Ascending aorta (tissue), 2 donors: ENCODE data around the gene EIF4ENIF1. TPM values are rescaled to one million over a fixed set of nuclear protein-coding genes. Genes with fewer than 3 reads are reported as not detected.

ENCODE experiments used
- DNase-seq, 2 donors: peaks; one replicate each; pipeline ENCODE4 v3.0.0-alpha.2; 2019; ENCODE audit warnings: low spot score in 2 of 2
- H3K27ac ChIP-seq, 2 donors: fragments of 200-600 bp; sonication (generic); one replicate each; pipeline ENCODE4 v1.5.1; 2016 to 2017; ENCODE audit warnings: mild to moderate bottlenecking in 1 of 2
- H3K27me3 ChIP-seq: fragments of 200-600 bp; sonication (generic); one replicate; pipeline ENCODE4 v1.5.1; 2017
- H3K36me3 ChIP-seq, 2 donors: fragments of 200-600 bp; sonication (generic); one replicate each; pipeline ENCODE4 v1.5.1; 2016
- H3K4me1 ChIP-seq, 2 donors: fragments of 200-600 bp; sonication (generic); one replicate each; pipeline ENCODE4 v1.5.1; 2016 to 2017; ENCODE audit warnings: mild to moderate bottlenecking in 1 of 2
- H3K4me3 ChIP-seq, 2 donors: fragments of 200-600 bp; sonication (generic); one replicate each; pipeline ENCODE4 v1.5.1; 2016 to 2017; ENCODE audit warnings: mild to moderate bottlenecking in 1 of 2
- H3K9me3 ChIP-seq, 2 donors: fragments of 200-600 bp; sonication (generic); one replicate each; pipeline ENCODE4 v1.5.1; 2016
- intact Hi-C: fragments of 100-400 bp; cut with DNase I; formaldehyde crosslinking; loops from one replicate; pipeline ENCODE4 v1.15.1; 2023
- total RNA-seq: library from RNA; depleted of rRNA; stranded (reverse); fragments of >200 nt; gene quantifications from one replicate; pipeline ENCODE4 v1.1.0, GENCODE V29; 2016
- TF ChIP-seq, protein P1 (sequence below), 3 experiments: fragments of 200-600 bp in 2 of 3; fragments of 450-650 bp in 1 of 3; sonication (generic) in 2 of 3; IDR thresholded peaks; one replicate each; pipeline ENCODE4 v1.5.1; 2016 to 2019; ENCODE audit warnings: antibody characterized with exemption in 3 of 3, mild to moderate bottlenecking in 1 of 3, moderate library complexity in 1 of 3

Gene EIF4ENIF1
- total RNA-seq, 1 donor from 2014 or later: 12.7 TPM

DNA sequence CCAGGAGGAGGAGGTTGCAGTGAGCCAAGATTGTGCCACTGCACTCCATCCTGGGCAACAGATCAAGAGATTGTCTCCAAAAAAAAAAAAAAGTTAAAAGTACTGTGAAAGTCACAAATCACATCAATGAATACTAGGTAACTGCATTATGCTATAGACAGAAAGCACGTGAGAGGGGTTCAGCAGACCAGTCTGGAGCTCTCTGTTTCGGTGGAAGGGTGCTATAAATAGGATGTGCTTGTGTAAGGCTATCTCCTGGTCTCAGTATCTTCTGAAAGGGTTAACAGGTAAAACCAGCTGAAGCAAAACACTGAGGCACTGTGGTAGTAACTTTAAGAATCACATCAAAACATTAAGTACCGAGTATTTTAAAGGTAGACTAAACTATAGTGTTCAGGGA, 43.4 kb downstream of the EIF4ENIF1 start:
- no peak overlapping the region for H3K4me3 ChIP-seq
- no peak for DNase-seq
- H3K36me3 ChIP-seq: peaks cover 55 to 65% of the 10 kb centered on the region in 2 donors
- TF ChIP-seq, protein P1, sequence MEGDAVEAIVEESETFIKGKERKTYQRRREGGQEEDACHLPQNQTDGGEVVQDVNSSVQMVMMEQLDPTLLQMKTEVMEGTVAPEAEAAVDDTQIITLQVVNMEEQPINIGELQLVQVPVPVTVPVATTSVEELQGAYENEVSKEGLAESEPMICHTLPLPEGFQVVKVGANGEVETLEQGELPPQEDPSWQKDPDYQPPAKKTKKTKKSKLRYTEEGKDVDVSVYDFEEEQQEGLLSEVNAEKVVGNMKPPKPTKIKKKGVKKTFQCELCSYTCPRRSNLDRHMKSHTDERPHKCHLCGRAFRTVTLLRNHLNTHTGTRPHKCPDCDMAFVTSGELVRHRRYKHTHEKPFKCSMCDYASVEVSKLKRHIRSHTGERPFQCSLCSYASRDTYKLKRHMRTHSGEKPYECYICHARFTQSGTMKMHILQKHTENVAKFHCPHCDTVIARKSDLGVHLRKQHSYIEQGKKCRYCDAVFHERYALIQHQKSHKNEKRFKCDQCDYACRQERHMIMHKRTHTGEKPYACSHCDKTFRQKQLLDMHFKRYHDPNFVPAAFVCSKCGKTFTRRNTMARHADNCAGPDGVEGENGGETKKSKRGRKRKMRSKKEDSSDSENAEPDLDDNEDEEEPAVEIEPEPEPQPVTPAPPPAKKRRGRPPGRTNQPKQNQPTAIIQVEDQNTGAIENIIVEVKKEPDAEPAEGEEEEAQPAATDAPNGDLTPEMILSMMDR (IDR thresholded peaks at IDR 0.05): no peak
- H3K9me3 ChIP-seq: no peaks in the 10 kb centered on the region
- intact Hi-C loops: no loop called here
- H3K27ac ChIP-seq: no peak overlapping the region
- H3K27me3 ChIP-seq: no peaks in the 10 kb centered on the region
- no peaks in the 10 kb centered on the region for H3K4me1 ChIP-seq

DNA sequence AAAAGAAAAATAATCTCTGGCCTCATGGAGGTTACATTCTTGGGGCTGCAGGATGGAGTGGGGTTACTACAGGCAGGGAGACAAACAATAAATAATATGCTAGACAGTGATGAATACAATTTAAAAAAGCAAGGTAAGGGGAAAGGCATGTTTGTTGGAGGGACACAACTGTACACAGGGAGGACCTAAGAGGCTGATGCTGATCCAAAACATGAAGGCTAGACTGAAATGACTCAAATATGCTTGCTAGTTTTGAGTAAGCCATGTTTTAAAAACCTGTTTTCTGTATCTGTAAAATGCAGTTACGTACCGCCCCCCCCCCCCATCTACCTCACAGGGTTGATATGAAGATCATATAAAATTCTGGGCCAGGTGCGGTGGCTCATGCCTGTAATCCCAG, 44.0 kb downstream of the EIF4ENIF1 start:
- Histone ChIP-seq H3K9me3 (no peaks in the 10 kb centered on the region), H3K4me1 (no peaks in the 10 kb centered on the region), H3K27me3 (no peaks in the 10 kb centered on the region), H3K27ac (no peak overlapping the region), H3K4me3 (no peak overlapping the region), H3K36me3 (peaks cover 61 to 71% of the 10 kb centered on the region in 2 donors)
- no peak for DNase-seq
- TF ChIP-seq, protein P1 (IDR thresholded peaks at IDR 0.05): no peak
- intact Hi-C loops: no loop called here

DNA sequence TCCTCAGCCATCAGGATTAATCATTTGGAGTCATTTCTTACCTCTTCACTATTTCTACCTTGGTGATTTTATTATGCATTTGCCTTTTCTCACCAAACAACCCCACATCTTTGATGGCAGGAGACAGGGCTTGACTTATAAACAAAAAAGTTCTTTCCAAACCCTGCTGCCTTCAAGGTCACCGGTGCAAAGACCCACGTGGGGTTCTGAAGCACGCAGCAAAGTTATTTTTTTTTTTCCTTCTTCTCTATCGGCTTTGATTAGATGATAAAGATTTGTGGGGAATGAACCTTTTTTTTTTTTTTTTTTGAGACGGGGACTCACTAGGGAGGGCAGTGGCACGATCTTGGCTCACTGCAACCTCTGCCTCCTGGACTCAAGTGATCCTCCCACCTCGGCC, 46.1 kb downstream of the EIF4ENIF1 start:
- TF ChIP-seq, protein P1 (IDR thresholded peaks at IDR 0.05): no peak
- Histone ChIP-seq H3K27me3 (no peaks in the 10 kb centered on the region), H3K4me1 (no peaks in the 10 kb centered on the region), H3K27ac (no peak overlapping the region), H3K36me3 (peaks cover 72 to 86% of the 10 kb centered on the region in 2 donors), H3K9me3 (no peaks in the 10 kb centered on the region), H3K4me3 (no peak overlapping the region)
- intact Hi-C loops: no loop called here
- DNase-seq: no peak

DNA sequence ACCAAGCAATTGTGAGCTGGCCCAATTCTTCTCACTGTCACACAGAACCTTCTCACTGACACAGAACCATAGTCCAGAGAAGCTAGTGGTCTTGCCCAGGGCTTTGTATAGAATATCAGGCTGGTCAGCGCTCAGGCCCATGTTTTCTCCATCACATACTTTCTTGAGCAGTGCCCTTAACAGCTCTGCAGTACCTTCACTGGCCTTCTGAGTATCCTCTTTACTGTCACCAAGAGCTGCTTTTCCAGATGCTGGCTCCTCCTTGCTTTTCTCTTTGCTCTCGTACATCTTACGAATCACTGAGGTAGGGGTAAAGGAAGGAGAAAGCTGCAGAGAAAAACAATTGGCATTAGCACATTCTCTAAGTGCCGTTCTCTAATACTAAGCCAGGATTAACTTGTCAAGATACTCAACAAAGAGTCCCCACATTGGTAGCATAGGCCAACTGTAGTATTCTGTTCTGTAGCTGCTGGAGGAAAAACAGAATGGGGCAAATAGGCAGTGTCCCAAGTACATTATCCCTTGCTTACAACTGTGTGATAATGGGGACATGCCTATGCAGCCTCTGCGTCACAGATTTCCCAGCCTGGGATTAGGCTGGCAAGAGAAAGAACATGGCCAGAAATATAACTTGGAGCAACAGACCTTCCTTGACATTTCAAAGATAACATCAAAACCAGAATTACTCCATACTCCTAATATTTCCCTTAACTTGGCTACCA, 46.7 kb downstream of the EIF4ENIF1 start:
- intact Hi-C loops: no loop called here
- Histone ChIP-seq H3K36me3 (peaks cover 68 to 86% of the 10 kb centered on the region in 2 donors), H3K4me3 (no peak overlapping the region), H3K9me3 (no peaks in the 10 kb centered on the region), H3K4me1 (no peaks in the 10 kb centered on the region), H3K27me3 (no peaks in the 10 kb centered on the region), H3K27ac (no peak overlapping the region)
- TF ChIP-seq, protein P1 (IDR thresholded peaks at IDR 0.05): no peak
- no peak for DNase-seq

DNA sequence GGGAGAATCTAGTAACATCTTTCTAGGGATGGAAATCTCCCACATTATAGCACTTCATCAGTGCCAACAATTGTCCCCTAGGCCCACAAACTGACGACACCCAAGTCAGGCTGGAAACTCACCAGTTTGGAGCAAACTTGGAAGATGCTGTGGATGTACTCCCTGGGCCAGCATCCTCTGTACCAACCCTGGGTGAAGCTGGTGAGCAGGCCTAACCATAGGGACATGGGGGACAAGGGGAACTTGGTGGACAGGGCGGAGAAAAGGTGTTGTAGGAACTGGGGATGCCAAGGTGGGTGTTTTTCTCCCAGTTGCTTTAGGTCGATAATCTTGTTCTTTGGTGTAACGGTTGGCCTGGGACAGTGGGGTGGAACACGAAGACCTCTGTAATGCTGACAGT, 48.0 kb downstream of the EIF4ENIF1 start:
- Histone ChIP-seq H3K4me1 (no peaks in the 10 kb centered on the region), H3K27me3 (no peaks in the 10 kb centered on the region), H3K9me3 (no peaks in the 10 kb centered on the region), H3K4me3 (no peak overlapping the region), H3K36me3 (peaks cover 71 to 91% of the 10 kb centered on the region in 2 donors), H3K27ac (no peak overlapping the region)
- TF ChIP-seq, protein P1 (IDR thresholded peaks at IDR 0.05): no peak
- intact Hi-C loops: no loop called here
- no peak for DNase-seq
